HepG2 (cell line): ENCODE measurements around the gene HYPK. TPM values are rescaled to one million over a fixed set of nuclear protein-coding genes. Genes with fewer than 3 reads are reported as not detected.
A peak's percentile ranks its signal among the peaks of the same experiment; 100 is the strongest.

Experiments used
- E2F5 ChIP-seq: sonication (generic); formaldehyde crosslinking; conservative IDR thresholded peaks from 2 replicates; pipeline ENCODE4 v1.4.0; 2020; ENCODE audit warnings: missing genetic modification reagents
- ELF1 ChIP-seq: sonication (generic); formaldehyde crosslinking; IDR thresholded peaks from 2 replicates; pipeline ENCODE4 v1.4.0; 2020; ENCODE audit warnings: missing genetic modification reagents
- GATAD1 ChIP-seq: IDR thresholded peaks from 2 replicates; pipeline ENCODE4 v1.6.1; 2016; ENCODE audit warnings: missing genetic modification reagents, missing compliant biosample characterization
- KMT2B ChIP-seq: IDR thresholded peaks from 2 replicates; pipeline ENCODE4 v1.6.1; 2016; ENCODE audit warnings: missing genetic modification reagents, missing compliant biosample characterization
- NFE2 ChIP-seq: sonication (generic); formaldehyde crosslinking; IDR thresholded peaks from 2 replicates; pipeline ENCODE4 v1.4.0; 2020; ENCODE audit warnings: missing genetic modification reagents
- NR0B2 ChIP-seq: sonication (generic); formaldehyde crosslinking; IDR thresholded peaks from 2 replicates; pipeline ENCODE4 v1.4.0; 2020; ENCODE audit warnings: mild to moderate bottlenecking, missing genetic modification reagents
- RBFOX2 ChIP-seq: fragments of 200-400 bp; formaldehyde crosslinking; IDR thresholded peaks from 2 replicates; pipeline ENCODE4 v1.6.1; 2017; ENCODE audit warnings: low read depth, mild to moderate bottlenecking, low read length
- SMAD9 ChIP-seq: sonication (generic); formaldehyde crosslinking; IDR thresholded peaks from 2 replicates; pipeline ENCODE4 v1.5.1; 2020; ENCODE audit warnings: mild to moderate bottlenecking, missing genetic modification reagents
- SPEN ChIP-seq: sonication (generic); formaldehyde crosslinking; IDR thresholded peaks from 2 replicates; pipeline ENCODE4 v1.5.1; 2020; ENCODE audit warnings: low read depth, mild to moderate bottlenecking, missing genetic modification reagents
- THYN1 ChIP-seq: sonication (generic); formaldehyde crosslinking; IDR thresholded peaks from 2 replicates; pipeline ENCODE4 v1.8.1; 2023; ENCODE audit warnings: low read depth, mild to moderate bottlenecking, moderate library complexity, missing genetic modification reagents, borderline replicate concordance
- YEATS4 ChIP-seq: sonication (generic); formaldehyde crosslinking; IDR thresholded peaks from 2 replicates; pipeline ENCODE4 v1.4.0; 2020; ENCODE audit warnings: missing genetic modification reagents, borderline replicate concordance
- ZBTB2 ChIP-seq: sonication (generic); formaldehyde crosslinking; IDR thresholded peaks from 2 replicates; pipeline ENCODE4 v1.8.0; 2022; ENCODE audit warnings: low read depth, missing genetic modification reagents
- ZMAT5 ChIP-seq: sonication (generic); formaldehyde crosslinking; IDR thresholded peaks from 2 replicates; pipeline ENCODE4 v1.5.0; 2020; ENCODE audit warnings: mild to moderate bottlenecking, low read depth, missing genetic modification reagents, borderline replicate concordance
- ZNF263 ChIP-seq: sonication (generic); formaldehyde crosslinking; IDR thresholded peaks from 2 replicates; pipeline ENCODE4 v1.4.0; 2020; ENCODE audit warnings: missing genetic modification reagents
- ZNF687 ChIP-seq: sonication (generic); formaldehyde crosslinking; IDR thresholded peaks from 2 replicates; pipeline ENCODE4 v1.5.1; 2020; ENCODE audit warnings: mild to moderate bottlenecking, missing genetic modification reagents, moderate library complexity
- ZNF747 ChIP-seq: sonication (generic); formaldehyde crosslinking; IDR thresholded peaks from 2 replicates; pipeline ENCODE4 v1.8.1; 2023; ENCODE audit warnings: missing genetic modification reagents, mild to moderate bottlenecking, borderline replicate concordance
- ZNF768 ChIP-seq: sonication (generic); formaldehyde crosslinking; IDR thresholded peaks from 2 replicates; pipeline ENCODE4 v1.4.0; 2020; ENCODE audit warnings: missing genetic modification reagents
- ZNF792 ChIP-seq: IDR thresholded peaks from 2 replicates; pipeline ENCODE4 v1.6.1; 2016
- polyA plus RNA-seq, 8 experiments: library from polyadenylated mRNA; depleted of rRNA in 3 of 8; stranded (reverse) in 7 of 8; unstranded in 1 of 8; fragments of >200 nt; fragmentation: Illumina TruSeq in 4 of 8; extraction: Trizol in 4 of 8; gene quantifications; 2 replicates each; pipeline versions ENCODE4 v1.2.1 to v1.2.3, GENCODE V29; 2011 to 2016; ENCODE audit warnings: low read depth in 4 of 8, missing spikeins in 1 of 8, mixed read lengths in 1 of 8; ENCODE audit not compliant: insufficient read depth in 1 of 8
- total RNA-seq, 5 experiments: library from RNA; depleted of rRNA; stranded (reverse); fragments of >200 nt; fragmentation: Illumina TruSeq; extraction: Trizol; gene quantifications; 2 replicates each; pipeline ENCODE4 v1.2.3, GENCODE V29; 2016; ENCODE audit warnings: low read depth in 1 of 5

The HYPK gene
- total and polyA plus RNA-seq, 2 of the 13 experiments (the other 11 are each of a cell fraction or from before 2014, with no cell fraction given) = 13.5 to 16.5 TPM

GRCh38 chr15:43826508-43827341, 26.3 kb downstream of the HYPK start, which contains the start of gene WDR76 (continued):
- peak; percentile 88 for TF ChIP-seq ZNF687 (CRISPR knock-in tag)
- TF ChIP-seq ZNF792 (CRISPR knock-in tag) = 0 out of 2 replicates have a peak, but pooled peaks have one; percentile 23
- peak; percentile 68 for TF ChIP-seq GATAD1
- TF ChIP-seq NFE2 (CRISPR knock-in tag) = no peak
- TF ChIP-seq THYN1 (CRISPR knock-in tag) = no peak
- 0 out of 2 replicates have a peak, but pooled peaks have one; percentile 20 for TF ChIP-seq ZNF263 (CRISPR knock-in tag)
- peak; percentile 57 for TF ChIP-seq RBFOX2
- peak; percentile 28; the same call in 1 of the 2 replicates for TF ChIP-seq ZNF768 (CRISPR knock-in tag)
- no peak for TF ChIP-seq SMAD9 (CRISPR knock-in tag)
- TF ChIP-seq SPEN = peak; percentile 37; the same call in 1 of the 2 replicates
- peak; percentile 55 for TF ChIP-seq ELF1
- peak; percentile 34; the same call in 1 of the 2 replicates for TF ChIP-seq KMT2B (CRISPR knock-in tag)
- TF ChIP-seq ZNF747 (CRISPR knock-in tag) = 0 out of 2 replicates have a peak, but pooled peaks have one; percentile 57
- no peak for TF ChIP-seq ZMAT5 (CRISPR knock-in tag)
- TF ChIP-seq E2F5 (CRISPR knock-in tag) = peak; percentile 57; the same call in 1 of the 2 replicates
- peak; percentile 51; the same call in 1 of the 2 replicates for TF ChIP-seq YEATS4 (CRISPR knock-in tag)
- peak; percentile 54; the same call in 1 of the 2 replicates for TF ChIP-seq NR0B2 (CRISPR knock-in tag)
- no peak for TF ChIP-seq ZBTB2 (CRISPR knock-in tag)
